ENCODE measurements around the gene LYPD6B.

The LYPD6B gene

GRCh38 chr2:149080971-149081370 lies 42.5 kb downstream of the LYPD6B start:
- no peak for DNase-seq

GRCh38 chr2:149082079-149082478 lies 43.6 kb downstream of the LYPD6B start:
- DNase-seq, result no peak

GRCh38 chr2:149082735-149083134 lies 44.2 kb downstream of the LYPD6B start:
- DNase-seq, result no peak

- DNase-seq, result no peak
Measured at GRCh38 chr2:149084924-149085795, 46.7 kb downstream of the LYPD6B start.

- DNase-seq, result no peak
Measured at GRCh38 chr2:149087751-149088150, 49.3 kb downstream of the LYPD6B start.

GRCh38 chr2:149089068-149089467 lies 50.6 kb downstream of the LYPD6B start:
- DNase-seq, result no peak

GRCh38 chr2:149090706-149091105 lies 52.2 kb downstream of the LYPD6B start:
- no peak for DNase-seq

GRCh38 chr2:149093579-149093978 lies 55.1 kb downstream of the LYPD6B start:
- DNase-seq, result no peak

- no peak for DNase-seq
Measured at GRCh38 chr2:149094217-149095015, 55.9 kb downstream of the LYPD6B start.

- DNase-seq, result no peak
Measured at GRCh38 chr2:149098701-149099100, 60.2 kb downstream of the LYPD6B start.

GRCh38 chr2:149099298-149099697 lies 60.8 kb downstream of the LYPD6B start:
- no peak for DNase-seq

- no peak for DNase-seq
Measured at GRCh38 chr2:149100739-149101699, 62.5 kb downstream of the LYPD6B start.

- no peak for DNase-seq
Measured at GRCh38 chr2:149101818-149102217, 63.3 kb downstream of the LYPD6B start.

GRCh38 chr2:149103081-149103620 lies 64.7 kb downstream of the LYPD6B start:
- no peak for DNase-seq

- no peak for DNase-seq
Measured at GRCh38 chr2:149104221-149104620, 65.7 kb downstream of the LYPD6B start.

GRCh38 chr2:149112068-149112467 lies 73.6 kb downstream of the LYPD6B start:
- DNase-seq, result no peak

GRCh38 chr2:149112713-149113112 lies 74.2 kb downstream of the LYPD6B start:
- DNase-seq, result no peak

- DNase-seq, result no peak
Measured at GRCh38 chr2:149115781-149116180, 77.3 kb downstream of the LYPD6B start.

- DNase-seq, result no peak
Measured at GRCh38 chr2:149119368-149119767, 80.9 kb downstream of the LYPD6B start.

- no peak for DNase-seq
Measured at GRCh38 chr2:149122516-149122915, 84.0 kb downstream of the LYPD6B start.

- no peak for DNase-seq
Measured at GRCh38 chr2:149125031-149125725, 86.7 kb downstream of the LYPD6B start.

- DNase-seq, result no peak
Measured at GRCh38 chr2:149129433-149129832, 90.9 kb downstream of the LYPD6B start.

Data from hematopoietic multipotent progenitor cell treated with erythropoietin and hydrocortisone succinate and interleukin-3 and kit ligand, for 8 days (in vitro differentiated cells).